Stimulated activated effector memory CD8-positive, alpha-beta T cell treated with anti-CD3 and anti-CD28 coated beads, Interleukin-12 subunit alpha, Interleukin-12 subunit beta, amount 100 ng/mL, for 72 hours (primary cell): ENCODE results near the gene NOC4L.

Source experiments
- ATAC-seq: fragments of 150-1000 bp; cut with Tn5 transposase; 2 replicates; pipeline ENCODE4 v1.10.0; 2021
- DNase-seq, 2 donors: peaks; one replicate each; pipeline ENCODE4 v3.0.0; 2021 to 2022; ENCODE audit warnings: low spot score in 2 of 2
- H3K27ac Mint-ChIP-seq: one replicate; pipeline ENCODE4 v1.8.0; 2022; ENCODE audit warnings: mild to moderate bottlenecking, mixed read lengths
- H3K36me3 Mint-ChIP-seq: one replicate; pipeline ENCODE4 v1.8.0; 2022; ENCODE audit warnings: mild to moderate bottlenecking, mixed read lengths
- H3K4me1 Mint-ChIP-seq: one replicate; pipeline ENCODE4 v1.8.0; 2022; ENCODE audit warnings: mixed read lengths
- H3K4me3 Mint-ChIP-seq: one replicate; pipeline ENCODE4 v1.8.0; 2022; ENCODE audit warnings: mild to moderate bottlenecking, mixed read lengths
- H3K9me3 Mint-ChIP-seq: one replicate; pipeline ENCODE4 v1.8.0; 2022; ENCODE audit warnings: mixed read lengths

Gene NOC4L

DNA sequence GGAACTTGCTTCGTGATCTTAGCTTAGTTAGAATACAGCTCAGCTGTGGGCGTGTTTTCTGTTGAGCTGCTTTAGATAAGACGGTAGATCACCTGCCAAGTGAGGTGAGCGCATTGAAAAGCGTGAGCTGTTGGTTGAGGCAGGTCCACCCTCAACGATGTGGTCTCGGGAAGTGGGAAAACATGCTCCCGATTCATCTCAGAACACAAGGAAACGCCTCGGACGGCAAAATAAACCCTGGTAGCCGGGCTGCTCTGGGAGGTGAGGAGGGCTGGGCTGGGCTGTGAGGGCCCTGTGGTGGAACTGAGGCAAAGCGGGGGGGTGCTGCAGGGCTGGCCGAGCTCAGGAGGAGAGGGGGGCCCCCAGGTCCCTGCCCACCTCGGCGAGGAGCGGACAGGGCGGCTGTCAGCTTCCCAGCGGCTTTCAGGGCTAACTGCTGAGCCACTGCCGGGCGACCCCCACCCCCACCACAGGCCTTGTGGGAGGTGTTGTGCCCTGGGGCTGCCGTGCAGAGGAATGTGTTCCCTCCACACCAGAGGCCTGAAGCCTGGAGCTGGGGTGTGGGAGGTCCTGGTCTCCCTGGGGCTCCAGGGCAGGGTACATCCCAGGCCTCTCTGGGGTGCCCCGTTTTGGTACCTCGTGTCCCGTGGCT is 30.7 kb downstream of the NOC4L start:
- no peak overlapping the region for H3K4me3 Mint-ChIP-seq
- H3K9me3 Mint-ChIP-seq = no peaks in the 10 kb centered on the region
- DNase-seq (no peak), ATAC-seq (no peak)
- peaks cover 19% of the 10 kb centered on the region for H3K4me1 Mint-ChIP-seq
- H3K27ac Mint-ChIP-seq = no peak overlapping the region
- no peaks in the 10 kb centered on the region for H3K36me3 Mint-ChIP-seq

DNA sequence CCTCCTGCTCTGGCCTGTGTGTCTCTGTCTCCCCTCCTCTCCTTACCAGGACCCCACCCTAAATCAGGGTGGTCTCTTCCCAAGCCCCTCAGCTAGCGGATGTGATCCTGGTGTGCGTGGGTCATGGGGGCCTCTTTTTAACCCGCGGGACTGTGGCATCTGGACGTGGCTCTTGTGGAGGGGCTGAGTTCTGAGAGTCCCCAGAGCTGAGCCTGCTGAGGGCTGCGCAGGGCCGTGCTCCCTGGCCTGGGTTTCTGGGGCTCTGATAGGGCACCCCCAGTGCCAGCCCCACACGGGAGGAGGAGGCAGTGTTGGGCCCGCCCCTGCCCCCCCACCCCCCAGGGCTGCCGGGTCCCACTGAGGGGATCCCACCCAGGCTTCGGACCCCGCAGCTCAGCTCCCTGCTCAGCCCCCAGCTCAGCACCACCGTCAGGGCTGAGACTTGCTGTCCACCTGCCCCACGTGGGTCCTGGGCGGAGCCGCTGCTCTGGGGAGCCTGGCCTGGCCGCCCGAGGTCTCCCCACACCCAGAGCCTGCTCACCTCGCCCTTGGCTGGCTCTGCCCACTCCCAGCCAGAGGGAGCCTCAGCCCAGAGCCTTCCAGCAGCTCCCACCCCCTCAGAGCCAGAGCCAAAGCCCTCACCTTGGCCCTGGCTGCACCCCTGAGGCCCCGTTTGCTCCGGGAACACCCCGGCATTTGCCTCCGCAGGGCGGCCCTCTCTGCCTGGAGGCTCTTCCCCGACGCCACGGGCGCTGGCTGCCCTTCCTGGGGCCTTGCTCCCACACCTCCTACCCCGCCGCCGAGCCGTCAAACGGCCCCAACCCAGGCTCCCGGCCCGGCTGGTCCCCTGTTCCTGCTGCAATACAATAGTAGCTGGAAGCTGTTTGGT is 31.5 kb downstream of the NOC4L start:
- DNase-seq (no peak), ATAC-seq (no peak)
- Mint-ChIP-seq H3K36me3 (no peaks in the 10 kb centered on the region), H3K4me1 (peaks cover 19% of the 10 kb centered on the region), H3K27ac (no peak overlapping the region), H3K4me3 (no peak overlapping the region), H3K9me3 (no peaks in the 10 kb centered on the region)

DNA sequence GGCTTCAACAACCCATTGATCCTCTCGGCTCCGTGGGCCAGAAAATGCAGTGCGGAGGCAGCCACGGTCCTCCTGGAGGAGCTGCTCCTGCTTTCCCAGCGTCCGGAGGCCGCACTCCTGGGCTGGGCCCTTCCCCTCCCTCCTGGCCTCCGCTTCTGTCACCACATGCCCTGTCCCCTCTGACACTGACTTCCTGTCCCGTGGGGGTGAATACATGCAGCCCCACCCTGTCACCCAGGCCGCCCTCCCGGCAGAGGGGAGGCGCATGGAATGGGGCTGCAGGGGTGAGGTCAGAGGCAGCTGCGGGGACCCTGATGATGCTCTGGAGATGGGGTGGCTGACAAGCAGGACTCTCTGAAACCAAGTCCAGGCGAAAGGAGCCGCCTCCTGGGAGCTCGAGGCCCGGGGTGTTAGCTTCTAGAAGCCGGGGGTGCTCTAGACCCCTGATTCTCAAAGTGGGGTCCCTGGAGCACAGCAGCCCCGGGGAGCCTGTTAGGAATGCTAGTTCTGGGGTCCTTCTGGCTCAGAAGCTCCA is 32.2 kb downstream of the NOC4L start:
- no peak for ATAC-seq
- no peak overlapping the region for H3K27ac Mint-ChIP-seq
- H3K36me3 Mint-ChIP-seq = no peaks in the 10 kb centered on the region
- DNase-seq = no peak
- H3K4me1 Mint-ChIP-seq = peaks cover 24% of the 10 kb centered on the region
- H3K9me3 Mint-ChIP-seq = no peaks in the 10 kb centered on the region
- no peak overlapping the region for H3K4me3 Mint-ChIP-seq

DNA sequence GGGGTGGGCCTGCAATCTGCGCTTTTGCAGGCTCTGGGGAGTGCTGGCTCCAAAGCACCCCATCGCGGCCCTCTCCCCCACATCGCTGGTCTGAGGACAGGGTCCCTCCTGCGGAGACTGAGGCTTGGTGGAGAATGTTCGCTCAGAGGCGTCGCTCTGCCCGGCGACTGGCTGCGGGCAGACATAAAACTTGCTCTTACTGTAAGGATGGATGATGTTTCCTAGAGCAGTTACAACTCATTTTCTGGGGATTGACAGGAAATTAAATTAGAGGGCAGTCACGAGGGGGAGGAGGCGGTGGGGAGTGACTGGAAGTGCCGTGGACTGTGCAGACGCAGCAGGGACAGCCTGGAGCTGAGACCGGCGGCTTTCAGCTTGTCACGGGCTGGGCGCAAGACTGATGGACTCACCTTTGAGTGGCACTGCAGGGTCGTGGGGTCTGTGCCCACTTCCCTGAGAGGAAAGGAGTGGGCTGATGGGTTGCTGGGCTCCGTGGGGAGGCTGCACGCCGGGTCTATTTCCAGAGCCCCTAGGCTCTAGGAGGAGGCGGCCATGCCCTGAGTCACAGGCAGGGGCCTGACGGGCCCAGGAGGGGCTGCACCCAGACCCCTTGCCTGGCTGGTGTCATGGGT is 32.8 kb downstream of the NOC4L start:
- no peak for DNase-seq
- Mint-ChIP-seq H3K36me3 (no peaks in the 10 kb centered on the region), H3K4me1 (peaks cover 29% of the 10 kb centered on the region), H3K9me3 (no peaks in the 10 kb centered on the region), H3K27ac (no peak overlapping the region), H3K4me3 (no peak overlapping the region)
- ATAC-seq = no peak

DNA sequence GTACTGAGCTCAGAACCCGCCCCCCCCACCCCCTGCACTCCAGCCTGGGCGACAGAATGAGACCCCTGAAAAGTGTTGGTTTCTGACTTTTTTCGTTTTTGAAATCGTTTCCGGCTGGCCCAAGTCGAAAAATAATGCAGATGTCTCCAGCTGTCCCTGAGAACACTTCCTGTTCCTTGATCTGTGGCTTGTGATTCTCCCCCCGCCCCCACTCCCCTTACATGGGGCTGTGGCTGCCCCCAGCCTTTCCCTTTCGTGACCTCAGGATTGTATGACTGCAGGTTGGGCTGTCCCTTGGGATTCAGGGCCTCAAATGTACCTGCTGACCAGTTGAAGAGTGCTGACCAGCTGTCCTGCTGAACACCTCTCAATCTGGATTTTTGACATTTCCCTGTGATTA is 34.1 kb downstream of the NOC4L start:
- Mint-ChIP-seq H3K36me3 (no peaks in the 10 kb centered on the region), H3K4me1 (peaks cover 21% of the 10 kb centered on the region), H3K9me3 (no peaks in the 10 kb centered on the region), H3K27ac (peak overlapping the region; percentile 82), H3K4me3 (peak overlapping the region; percentile 70)
- DNase-seq (no peak), ATAC-seq (no peak)

DNA sequence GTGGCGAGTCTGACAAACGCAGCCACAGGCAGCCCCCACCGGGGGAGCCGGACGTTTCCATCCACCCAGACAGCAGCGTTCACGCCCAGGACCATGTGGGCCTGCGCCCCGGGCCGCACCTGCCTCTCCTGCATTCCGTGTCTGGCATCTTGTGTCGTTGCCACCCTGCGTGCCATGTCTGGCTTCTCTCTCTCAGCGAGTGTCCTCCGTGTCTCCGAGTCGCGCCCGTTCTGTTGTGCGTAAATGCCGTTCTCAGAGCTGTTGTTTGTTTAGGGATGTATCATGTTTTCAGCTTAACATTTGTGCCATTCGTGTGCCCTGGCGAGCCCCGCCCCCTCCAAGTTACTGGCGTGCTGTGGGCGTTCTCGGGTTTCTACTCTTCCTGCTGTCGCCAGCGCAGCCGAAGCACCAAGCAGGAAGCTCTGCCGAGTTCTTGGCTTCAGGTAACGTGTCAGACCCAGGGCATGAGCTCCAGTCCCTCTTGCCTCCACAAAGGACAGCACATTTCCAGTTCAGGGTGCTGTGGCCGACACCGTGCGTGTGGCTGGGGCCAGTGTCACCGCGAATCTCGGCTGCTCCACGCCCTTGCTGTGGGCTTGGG is 34.6 kb downstream of the NOC4L start:
- peak overlapping the region; percentile 70 for H3K4me3 Mint-ChIP-seq
- no peaks in the 10 kb centered on the region for H3K36me3 Mint-ChIP-seq
- peaks cover 19% of the 10 kb centered on the region for H3K4me1 Mint-ChIP-seq
- peak overlapping the region; percentile 82 for H3K27ac Mint-ChIP-seq
- no peak for DNase-seq
- H3K9me3 Mint-ChIP-seq = no peaks in the 10 kb centered on the region
- peak; percentile 56 for ATAC-seq

DNA sequence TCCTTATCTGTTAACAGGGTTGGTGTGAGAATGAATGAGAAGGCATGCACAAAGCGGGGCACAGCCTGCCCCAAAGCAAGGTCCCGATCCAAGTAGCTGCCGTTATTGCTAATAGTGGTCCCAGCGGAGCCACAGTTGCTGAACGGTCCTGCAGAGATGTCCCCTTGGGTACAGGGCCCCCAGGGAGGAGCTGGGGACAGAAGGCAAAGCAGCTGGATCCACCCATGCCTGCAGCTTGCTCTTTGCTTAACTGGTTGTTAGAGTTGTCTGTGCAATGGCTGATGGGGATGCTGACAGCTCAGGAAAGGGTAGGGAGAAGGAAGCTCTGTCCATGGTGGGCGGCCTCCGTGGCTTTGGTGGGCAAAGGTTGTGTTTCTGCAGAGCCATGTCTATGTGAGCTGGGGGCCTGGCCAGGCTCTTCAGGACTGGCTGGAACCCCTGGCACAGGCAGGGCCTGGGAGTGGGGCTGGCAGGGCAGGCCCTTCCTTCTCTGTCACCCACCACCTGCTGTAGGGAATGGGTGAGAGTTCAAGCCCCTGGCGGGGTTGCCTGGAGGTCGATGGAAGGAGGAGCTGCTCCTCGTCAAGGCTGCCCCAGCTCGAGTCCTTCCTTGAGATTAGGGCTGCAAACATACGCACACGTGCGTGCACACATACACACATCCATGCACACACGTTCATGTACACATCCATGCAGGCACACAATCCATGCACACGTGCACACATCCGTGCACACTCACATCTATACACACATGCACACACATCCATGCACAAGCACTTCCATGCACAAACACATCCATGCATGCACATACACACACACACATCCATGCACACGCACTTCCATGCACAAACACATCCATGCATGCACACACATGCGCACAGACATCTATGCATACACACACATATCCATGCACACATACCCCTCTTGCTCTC is 35.4 kb downstream of the NOC4L start:
- H3K9me3 Mint-ChIP-seq = no peaks in the 10 kb centered on the region
- DNase-seq = no peak
- H3K4me3 Mint-ChIP-seq = no peak overlapping the region
- H3K27ac Mint-ChIP-seq = no peak overlapping the region
- peaks cover 19% of the 10 kb centered on the region for H3K4me1 Mint-ChIP-seq
- no peak for ATAC-seq
- no peaks in the 10 kb centered on the region for H3K36me3 Mint-ChIP-seq

DNA sequence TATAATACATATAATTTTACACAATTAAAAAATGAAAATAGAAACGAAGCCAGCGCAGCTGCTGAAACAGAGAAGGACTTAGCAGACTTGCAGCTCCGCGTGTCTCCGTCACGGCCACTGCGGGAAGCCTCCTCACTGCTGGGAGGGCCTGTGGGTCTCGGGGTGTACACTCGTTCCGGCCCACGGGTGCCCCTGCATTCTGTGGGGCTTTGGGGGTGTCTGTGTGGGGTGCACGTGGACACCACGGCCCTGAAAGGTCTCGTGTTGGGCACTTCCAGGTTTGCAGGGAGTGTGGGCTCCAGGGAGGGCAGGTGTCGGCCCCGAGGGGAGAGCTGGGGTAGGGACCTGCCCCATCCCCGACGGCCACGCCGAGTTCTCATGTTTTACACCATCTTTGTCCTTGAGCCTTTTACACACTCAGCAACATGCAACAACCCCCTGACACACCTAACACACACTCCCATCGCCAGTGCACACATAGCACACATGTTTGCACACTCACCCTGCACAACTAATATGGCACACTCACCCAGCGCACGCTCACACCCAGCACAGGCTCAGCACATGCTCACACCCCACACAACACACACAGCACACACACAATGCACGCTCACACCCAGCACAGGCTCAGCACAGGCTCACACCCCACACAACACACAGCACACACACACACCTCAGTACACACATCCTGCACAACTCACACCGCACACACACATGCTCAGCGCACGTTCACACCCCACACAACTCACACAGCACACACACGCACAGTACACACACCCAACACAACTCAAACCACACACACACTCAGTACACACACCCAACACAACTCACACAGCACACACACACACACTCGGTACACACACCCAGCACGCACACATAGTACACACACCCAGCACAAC is 36.6 kb downstream of the NOC4L start:
- Mint-ChIP-seq H3K4me1 (peaks cover 27% of the 10 kb centered on the region), H3K27ac (no peak overlapping the region), H3K36me3 (no peaks in the 10 kb centered on the region), H3K4me3 (no peak overlapping the region), H3K9me3 (peaks cover 3% of the 10 kb centered on the region)
- no peak for ATAC-seq
- no peak for DNase-seq

DNA sequence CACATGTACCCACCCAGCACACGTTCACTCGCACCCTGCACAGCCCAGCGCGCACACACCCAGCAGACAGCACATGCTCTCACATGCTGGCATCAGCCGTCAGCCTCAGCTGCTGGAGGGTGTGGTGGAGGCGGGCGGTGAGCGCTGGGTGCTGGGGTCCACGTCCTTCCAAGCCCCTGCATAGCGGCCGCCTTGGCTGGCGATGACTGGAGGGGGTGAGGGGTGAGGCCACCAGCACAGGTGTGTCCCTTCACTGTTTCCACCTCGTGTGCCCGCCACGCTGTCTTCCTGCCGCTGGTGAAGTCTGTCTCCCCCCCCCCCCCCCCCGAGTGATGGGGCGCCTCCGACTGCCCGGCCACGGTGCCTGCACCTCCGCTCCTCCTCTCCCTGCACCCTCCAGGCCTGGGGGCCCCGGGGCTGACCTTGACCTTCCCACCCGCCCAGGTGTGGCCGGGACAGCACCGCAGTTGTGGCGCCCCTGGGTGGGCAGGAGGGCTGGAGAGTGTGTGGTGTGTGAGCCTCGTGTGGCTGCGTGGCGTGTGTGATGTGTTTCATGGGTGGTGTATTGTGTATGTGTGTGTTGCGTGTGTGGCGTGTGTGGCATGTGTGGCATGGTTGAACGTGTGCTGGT is 37.4 kb downstream of the NOC4L start:
- H3K4me1 Mint-ChIP-seq = peaks cover 34% of the 10 kb centered on the region
- H3K36me3 Mint-ChIP-seq = no peaks in the 10 kb centered on the region
- DNase-seq (no peak), ATAC-seq (no peak)
- H3K9me3 Mint-ChIP-seq = peaks cover 3% of the 10 kb centered on the region
- H3K27ac Mint-ChIP-seq = no peak overlapping the region
- H3K4me3 Mint-ChIP-seq = no peak overlapping the region

DNA sequence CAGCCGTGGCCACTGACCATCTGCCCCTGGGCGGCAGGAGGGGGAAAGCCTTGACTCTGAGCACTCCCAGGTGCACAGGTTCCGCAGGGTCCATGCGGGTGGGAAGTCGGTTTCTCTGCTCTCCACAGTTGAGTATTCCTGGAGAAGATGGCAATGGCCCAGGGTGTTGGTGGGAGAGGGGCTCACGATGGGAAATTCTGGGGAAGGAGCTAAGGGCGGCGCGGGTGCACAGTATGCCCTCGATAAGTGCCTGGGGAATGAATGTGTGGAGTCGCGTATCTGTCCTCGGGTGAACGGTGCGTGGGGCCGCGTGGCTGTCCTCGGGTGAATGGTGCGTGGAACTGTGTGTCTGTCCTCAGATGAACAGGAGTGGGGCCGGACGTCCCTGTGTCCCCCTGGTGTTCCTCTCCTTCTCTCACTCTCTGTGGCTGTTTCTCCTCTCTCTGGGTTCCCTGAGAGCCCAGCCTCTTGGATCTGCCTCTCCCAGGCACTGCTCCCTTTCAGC is 38.0 kb downstream of the NOC4L start:
- no peak for DNase-seq
- ATAC-seq = no peak
- no peak overlapping the region for H3K27ac Mint-ChIP-seq
- H3K9me3 Mint-ChIP-seq = peaks cover 3% of the 10 kb centered on the region
- H3K36me3 Mint-ChIP-seq = no peaks in the 10 kb centered on the region
- H3K4me3 Mint-ChIP-seq = no peak overlapping the region
- H3K4me1 Mint-ChIP-seq = peaks cover 40% of the 10 kb centered on the region

DNA sequence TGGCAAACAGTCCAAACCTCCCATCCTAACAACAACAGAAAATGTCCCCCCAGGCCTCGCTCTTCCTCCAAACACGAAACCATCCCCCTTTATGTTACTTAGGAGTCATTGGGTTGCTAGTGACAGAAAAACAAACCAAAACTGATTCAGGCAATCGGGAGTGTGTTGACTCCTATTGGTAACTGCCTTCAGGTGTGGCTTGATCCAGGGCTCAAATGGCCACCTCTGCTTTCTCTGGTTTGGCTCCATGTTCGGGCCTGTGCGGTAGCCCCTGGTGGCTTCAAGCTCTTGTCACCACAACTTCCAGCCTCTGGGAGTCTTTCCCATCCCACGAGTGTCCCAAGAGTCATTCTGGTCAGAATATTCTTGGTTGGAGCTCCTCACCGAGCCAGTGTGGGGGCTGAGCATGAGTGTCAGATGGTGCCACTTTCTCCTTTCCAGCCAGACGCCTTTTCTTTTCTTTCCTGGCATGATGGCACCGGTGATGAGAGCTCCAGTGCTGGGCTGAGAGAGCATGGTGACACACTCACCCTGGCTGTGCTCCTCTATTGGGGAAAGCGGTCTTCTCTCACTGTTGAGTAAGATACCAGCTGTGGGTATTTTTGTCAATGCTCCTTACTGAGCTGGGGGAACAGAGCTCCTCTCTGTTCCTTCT is 38.6 kb downstream of the NOC4L start:
- no peak overlapping the region for H3K27ac Mint-ChIP-seq
- H3K4me3 Mint-ChIP-seq = no peak overlapping the region
- peaks cover 3% of the 10 kb centered on the region for H3K9me3 Mint-ChIP-seq
- no peak for DNase-seq
- no peak for ATAC-seq
- H3K36me3 Mint-ChIP-seq = no peaks in the 10 kb centered on the region
- peaks cover 46% of the 10 kb centered on the region for H3K4me1 Mint-ChIP-seq

DNA sequence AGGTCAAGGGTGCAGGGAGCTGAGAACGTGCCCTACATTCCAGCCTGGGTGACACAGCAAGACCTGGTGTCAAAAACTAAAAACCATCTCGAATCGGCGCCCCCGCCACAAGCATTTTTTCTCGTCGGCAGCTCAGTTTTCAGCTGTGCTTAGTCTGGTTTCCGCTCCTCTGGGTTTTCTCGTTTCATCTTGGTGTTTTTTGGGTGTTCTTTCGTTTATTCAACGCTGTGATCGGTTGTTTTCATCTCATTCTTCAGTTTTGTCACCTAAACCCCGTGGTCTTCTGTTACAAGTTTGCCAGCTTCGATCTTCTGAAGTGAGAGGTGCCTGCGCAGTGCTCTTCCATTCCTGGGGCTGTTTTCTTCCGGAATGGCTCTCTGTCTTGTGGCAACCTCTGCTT is 41.4 kb downstream of the NOC4L start:
- peaks cover 55% of the 10 kb centered on the region for H3K4me1 Mint-ChIP-seq

More for the DNA sequence above, 41.4 kb downstream of the NOC4L start:
- DNase-seq = no peak
- Mint-ChIP-seq H3K9me3 (peaks cover 3% of the 10 kb centered on the region), H3K4me3 (peak overlapping the region; percentile 94), H3K27ac (peak overlapping the region; percentile 93), H3K36me3 (no peaks in the 10 kb centered on the region)
- ATAC-seq = no peak
